ENCODE measurements around the gene FAT1. TPM values are rescaled to one million over a fixed set of nuclear protein-coding genes. Genes with fewer than 3 reads are reported as not detected.

Gene FAT1
- total RNA-seq, 1 experiment from 2014 or later: 107 TPM

GRCh38 chr4:186570193-186570996, 153.3 kb downstream of the FAT1 start:
- no peaks in the 10 kb centered on the region for H3K27me3 ChIP-seq (replicated peaks; ENCODE audit: insufficient read depth, low read depth, low read length, poor library complexity)
- H3K4me3 ChIP-seq (ENCODE audit: low read depth, low read length, poor library complexity, severe bottlenecking): no peak overlapping the region
- no peaks in the 10 kb centered on the region for H3K4me1 ChIP-seq (ENCODE audit: insufficient read depth, low read length, poor library complexity, severe bottlenecking)
- no peak for DNase-seq (ENCODE audit: low spot score)
- no peaks in the 10 kb centered on the region for H3K9me3 ChIP-seq (ENCODE audit: low read depth, low read length, poor library complexity, severe bottlenecking)
- no TSS peak for BruUV-seq (replicated peaks)
- no peaks in the 10 kb centered on the region for H3K36me3 ChIP-seq (ENCODE audit: insufficient read depth, low read length, poor library complexity, severe bottlenecking)
- ChIA-PET CTCF (no interaction called here), POLR2A (ENCODE audit: low non-redundant PET) (interaction anchor here (0.5 kb wide), 1 partner anchor 80 kb away, joined by 9 read pairs; no protein-coding TSS in a partner anchor)
- intact Hi-C loops (cut with micrococcal nuclease; ENCODE audit: unreplicated experiment): no loop called here
- no peak overlapping the region for H3K27ac ChIP-seq (ENCODE audit: low read depth, low read length, poor library complexity, severe bottlenecking)
- TF ChIP-seq EZH2 (IDR thresholded peaks at IDR 0.05; ENCODE audit: borderline replicate concordance, low read depth, low read length, poor library complexity, severe bottlenecking): no peak
- TF ChIP-seq CTCF (conservative IDR thresholded peaks at IDR 0.05; ENCODE audit: low read depth, low read length): no peak

- ChIA-PET POLR2A (ENCODE audit: low non-redundant PET) (no interaction called here), CTCF (no interaction called here)
- intact Hi-C loops (cut with micrococcal nuclease; ENCODE audit: unreplicated experiment): no loop called here
- H3K4me3 ChIP-seq (ENCODE audit: low read depth, low read length, poor library complexity, severe bottlenecking): no peak overlapping the region
- H3K4me1 ChIP-seq (ENCODE audit: insufficient read depth, low read length, poor library complexity, severe bottlenecking): no peaks in the 10 kb centered on the region
- H3K36me3 ChIP-seq (ENCODE audit: insufficient read depth, low read length, poor library complexity, severe bottlenecking): no peaks in the 10 kb centered on the region
- DNase-seq (ENCODE audit: low spot score): no peak
- H3K27ac ChIP-seq (ENCODE audit: low read depth, low read length, poor library complexity, severe bottlenecking): no peak overlapping the region
- no peaks in the 10 kb centered on the region for H3K27me3 ChIP-seq (replicated peaks; ENCODE audit: insufficient read depth, low read depth, low read length, poor library complexity)
- no TSS peak for BruUV-seq (replicated peaks)
- no peak for TF ChIP-seq CTCF (conservative IDR thresholded peaks at IDR 0.05; ENCODE audit: low read depth, low read length)
- no peak for TF ChIP-seq EZH2 (IDR thresholded peaks at IDR 0.05; ENCODE audit: borderline replicate concordance, low read depth, low read length, poor library complexity, severe bottlenecking)
- H3K9me3 ChIP-seq (ENCODE audit: low read depth, low read length, poor library complexity, severe bottlenecking): no peaks in the 10 kb centered on the region
Measured at GRCh38 chr4:186569533-186570192, 154.0 kb downstream of the FAT1 start.

GRCh38 chr4:186566068-186566467, 157.6 kb downstream of the FAT1 start:
- ChIA-PET CTCF (no interaction called here), POLR2A (ENCODE audit: low non-redundant PET) (no interaction called here)
- no TSS peak for BruUV-seq (replicated peaks)
- H3K27me3 ChIP-seq (replicated peaks; ENCODE audit: insufficient read depth, low read depth, low read length, poor library complexity): no peaks in the 10 kb centered on the region
- DNase-seq (ENCODE audit: low spot score): no peak
- TF ChIP-seq CTCF (conservative IDR thresholded peaks at IDR 0.05; ENCODE audit: low read depth, low read length): no peak
- no peak for TF ChIP-seq EZH2 (IDR thresholded peaks at IDR 0.05; ENCODE audit: borderline replicate concordance, low read depth, low read length, poor library complexity, severe bottlenecking)
- no peaks in the 10 kb centered on the region for H3K4me1 ChIP-seq (ENCODE audit: insufficient read depth, low read length, poor library complexity, severe bottlenecking)
- no peaks in the 10 kb centered on the region for H3K9me3 ChIP-seq (ENCODE audit: low read depth, low read length, poor library complexity, severe bottlenecking)
- intact Hi-C loops (cut with micrococcal nuclease; ENCODE audit: unreplicated experiment): no loop called here
- H3K4me3 ChIP-seq (ENCODE audit: low read depth, low read length, poor library complexity, severe bottlenecking): no peak overlapping the region
- no peaks in the 10 kb centered on the region for H3K36me3 ChIP-seq (ENCODE audit: insufficient read depth, low read length, poor library complexity, severe bottlenecking)
- H3K27ac ChIP-seq (ENCODE audit: low read depth, low read length, poor library complexity, severe bottlenecking): no peak overlapping the region

All from A673 (cell line).